ENCODE measurements around the gene TMEM238L.

Gene TMEM238L

GRCh38 chr17:10827898-10828552 lies 24.1 kb upstream of the TMEM238L start:
- DNase-seq (ENCODE audit: low read depth): no peak
- H3K4me1 ChIP-seq (ENCODE audit: control insufficient read depth, insufficient read depth, low read length): no peaks in the 10 kb centered on the region

DNA sequence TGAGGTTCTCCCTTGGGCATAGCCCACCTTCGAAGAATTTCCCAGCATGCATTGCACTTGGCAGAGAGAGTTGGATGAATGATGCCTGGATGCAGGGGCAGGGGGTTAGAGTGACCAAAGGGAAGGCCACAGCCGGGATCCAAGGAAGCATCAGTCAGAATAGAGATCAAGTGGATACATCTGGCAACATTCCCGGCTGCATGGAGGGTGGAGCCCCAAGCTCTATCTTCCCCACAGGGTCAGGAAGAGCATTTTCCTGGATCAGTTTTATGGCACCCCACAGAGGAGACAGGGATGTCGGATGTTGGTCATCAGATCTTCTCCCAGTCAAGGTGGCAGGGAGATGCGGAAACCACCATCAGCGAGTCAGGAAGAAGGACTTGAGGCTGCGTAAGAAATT lies 21.0 kb upstream of the TMEM238L start:
- Histone ChIP-seq H3K4me3 (ENCODE audit: low read length) (no peak overlapping the region), H3K27me3 (replicated peaks; ENCODE audit: control insufficient read depth, insufficient read depth, low read length) (peaks cover 20% of the 10 kb centered on the region), H3K36me3 (ENCODE audit: control insufficient read depth, insufficient read depth, low read length, severe bottlenecking) (no peaks in the 10 kb centered on the region), H3K9me3 (ENCODE audit: control insufficient read depth, low read length) (no peaks in the 10 kb centered on the region), H3K9ac (ENCODE audit: low read length) (no peak overlapping the region), H3K4me1 (ENCODE audit: control insufficient read depth, insufficient read depth, low read length) (no peaks in the 10 kb centered on the region)
- no peak for DNase-seq (ENCODE audit: low read depth)

More at GRCh38 chr17:10827898-10828552, 24.1 kb upstream of the TMEM238L start:
- Histone ChIP-seq H3K4me3 (ENCODE audit: low read length) (no peak overlapping the region), H3K9ac (ENCODE audit: low read length) (no peak overlapping the region), H3K9me3 (ENCODE audit: control insufficient read depth, low read length) (no peaks in the 10 kb centered on the region), H3K36me3 (ENCODE audit: control insufficient read depth, insufficient read depth, low read length, severe bottlenecking) (no peaks in the 10 kb centered on the region), H3K27me3 (replicated peaks; ENCODE audit: control insufficient read depth, insufficient read depth, low read length) (peaks cover 16% of the 10 kb centered on the region)

- Histone ChIP-seq H3K9me3 (ENCODE audit: control insufficient read depth, low read length) (no peaks in the 10 kb centered on the region), H3K27me3 (replicated peaks; ENCODE audit: control insufficient read depth, insufficient read depth, low read length) (peaks cover 15% of the 10 kb centered on the region), H3K4me1 (ENCODE audit: control insufficient read depth, insufficient read depth, low read length) (no peaks in the 10 kb centered on the region), H3K9ac (ENCODE audit: low read length) (no peak overlapping the region), H3K36me3 (ENCODE audit: control insufficient read depth, insufficient read depth, low read length, severe bottlenecking) (no peaks in the 10 kb centered on the region), H3K4me3 (ENCODE audit: low read length) (no peak overlapping the region)
- no peak for DNase-seq (ENCODE audit: low read depth)
Measured at GRCh38 chr17:10821770-10822169, 17.9 kb upstream of the TMEM238L start.

GRCh38 chr17:10821054-10821453 lies 17.2 kb upstream of the TMEM238L start:
- H3K9me3 ChIP-seq (ENCODE audit: control insufficient read depth, low read length): no peaks in the 10 kb centered on the region
- no peak for DNase-seq (ENCODE audit: low read depth)
- no peaks in the 10 kb centered on the region for H3K4me1 ChIP-seq (ENCODE audit: control insufficient read depth, insufficient read depth, low read length)
- H3K36me3 ChIP-seq (ENCODE audit: control insufficient read depth, insufficient read depth, low read length, severe bottlenecking): no peaks in the 10 kb centered on the region
- H3K9ac ChIP-seq (ENCODE audit: low read length): no peak overlapping the region
- H3K4me3 ChIP-seq (ENCODE audit: low read length): no peak overlapping the region
- H3K27me3 ChIP-seq (replicated peaks; ENCODE audit: control insufficient read depth, insufficient read depth, low read length): peaks cover 16% of the 10 kb centered on the region

DNA sequence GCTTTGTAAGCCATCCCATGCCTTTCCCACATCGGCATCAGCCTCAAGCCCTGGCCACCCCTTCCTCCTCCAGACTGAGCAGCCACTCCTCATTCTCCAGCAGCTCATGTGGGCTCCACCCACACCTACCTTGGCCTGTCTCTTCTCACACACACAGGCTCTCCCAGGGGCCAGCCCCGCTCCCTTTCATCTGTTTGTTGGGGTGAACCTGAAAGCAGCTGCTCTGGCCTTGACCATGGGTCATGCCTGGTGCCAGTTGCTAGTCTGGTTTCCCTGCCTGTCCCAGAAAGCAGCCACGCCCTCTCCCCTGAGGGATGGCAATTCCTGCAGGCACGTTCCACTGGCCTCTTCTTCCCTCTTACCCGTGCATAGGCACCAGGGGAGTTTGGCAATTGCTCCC lies 11.4 kb upstream of the TMEM238L start:
- H3K27me3 ChIP-seq (replicated peaks; ENCODE audit: control insufficient read depth, insufficient read depth, low read length): peaks cover 5% of the 10 kb centered on the region
- DNase-seq (ENCODE audit: low read depth): no peak
- no peaks in the 10 kb centered on the region for H3K4me1 ChIP-seq (ENCODE audit: control insufficient read depth, insufficient read depth, low read length)
- H3K4me3 ChIP-seq (ENCODE audit: low read length): no peak overlapping the region
- H3K9ac ChIP-seq (ENCODE audit: low read length): no peak overlapping the region
- no peaks in the 10 kb centered on the region for H3K36me3 ChIP-seq (ENCODE audit: control insufficient read depth, insufficient read depth, low read length, severe bottlenecking)
- H3K9me3 ChIP-seq (ENCODE audit: control insufficient read depth, low read length): no peaks in the 10 kb centered on the region

GRCh38 chr17:10814075-10814474 lies 10.2 kb upstream of the TMEM238L start:
- H3K9ac ChIP-seq (ENCODE audit: low read length): no peak overlapping the region
- no peak overlapping the region for H3K4me3 ChIP-seq (ENCODE audit: low read length)
- no peak for DNase-seq (ENCODE audit: low read depth)
- H3K36me3 ChIP-seq (ENCODE audit: control insufficient read depth, insufficient read depth, low read length, severe bottlenecking): no peaks in the 10 kb centered on the region
- H3K9me3 ChIP-seq (ENCODE audit: control insufficient read depth, low read length): no peaks in the 10 kb centered on the region
- peaks cover 6% of the 10 kb centered on the region for H3K27me3 ChIP-seq (replicated peaks; ENCODE audit: control insufficient read depth, insufficient read depth, low read length)
- no peaks in the 10 kb centered on the region for H3K4me1 ChIP-seq (ENCODE audit: control insufficient read depth, insufficient read depth, low read length)

GRCh38 chr17:10812674-10813073 lies 8.8 kb upstream of the TMEM238L start:
- Histone ChIP-seq H3K9me3 (ENCODE audit: control insufficient read depth, low read length) (no peaks in the 10 kb centered on the region), H3K36me3 (ENCODE audit: control insufficient read depth, insufficient read depth, low read length, severe bottlenecking) (no peaks in the 10 kb centered on the region), H3K9ac (ENCODE audit: low read length) (no peak overlapping the region), H3K27me3 (replicated peaks; ENCODE audit: control insufficient read depth, insufficient read depth, low read length) (peaks cover 6% of the 10 kb centered on the region), H3K4me3 (ENCODE audit: low read length) (no peak overlapping the region), H3K4me1 (ENCODE audit: control insufficient read depth, insufficient read depth, low read length) (no peaks in the 10 kb centered on the region)
- no peak for DNase-seq (ENCODE audit: low read depth)

- no peak for DNase-seq (ENCODE audit: low read depth)
Measured at GRCh38 chr17:10809605-10810004, 5.7 kb upstream of the TMEM238L start.

GRCh38 chr17:10807704-10808128 lies 3.8 kb upstream of the TMEM238L start:
- Histone ChIP-seq H3K9me3 (ENCODE audit: control insufficient read depth, low read length) (no peaks in the 10 kb centered on the region), H3K4me3 (ENCODE audit: low read length) (no peak overlapping the region), H3K9ac (ENCODE audit: low read length) (no peak overlapping the region), H3K27me3 (replicated peaks; ENCODE audit: control insufficient read depth, insufficient read depth, low read length) (peaks cover 7% of the 10 kb centered on the region), H3K4me1 (ENCODE audit: control insufficient read depth, insufficient read depth, low read length) (no peaks in the 10 kb centered on the region), H3K36me3 (ENCODE audit: control insufficient read depth, insufficient read depth, low read length, severe bottlenecking) (no peaks in the 10 kb centered on the region)
- no peak for DNase-seq (ENCODE audit: low read depth)

More at GRCh38 chr17:10809605-10810004, 5.7 kb upstream of the TMEM238L start:
- no peaks in the 10 kb centered on the region for H3K9me3 ChIP-seq (ENCODE audit: control insufficient read depth, low read length)
- H3K36me3 ChIP-seq (ENCODE audit: control insufficient read depth, insufficient read depth, low read length, severe bottlenecking): no peaks in the 10 kb centered on the region
- H3K4me1 ChIP-seq (ENCODE audit: control insufficient read depth, insufficient read depth, low read length): no peaks in the 10 kb centered on the region
- H3K4me3 ChIP-seq (ENCODE audit: low read length): no peak overlapping the region
- no peak overlapping the region for H3K9ac ChIP-seq (ENCODE audit: low read length)
- peaks cover 7% of the 10 kb centered on the region for H3K27me3 ChIP-seq (replicated peaks; ENCODE audit: control insufficient read depth, insufficient read depth, low read length)

DNA sequence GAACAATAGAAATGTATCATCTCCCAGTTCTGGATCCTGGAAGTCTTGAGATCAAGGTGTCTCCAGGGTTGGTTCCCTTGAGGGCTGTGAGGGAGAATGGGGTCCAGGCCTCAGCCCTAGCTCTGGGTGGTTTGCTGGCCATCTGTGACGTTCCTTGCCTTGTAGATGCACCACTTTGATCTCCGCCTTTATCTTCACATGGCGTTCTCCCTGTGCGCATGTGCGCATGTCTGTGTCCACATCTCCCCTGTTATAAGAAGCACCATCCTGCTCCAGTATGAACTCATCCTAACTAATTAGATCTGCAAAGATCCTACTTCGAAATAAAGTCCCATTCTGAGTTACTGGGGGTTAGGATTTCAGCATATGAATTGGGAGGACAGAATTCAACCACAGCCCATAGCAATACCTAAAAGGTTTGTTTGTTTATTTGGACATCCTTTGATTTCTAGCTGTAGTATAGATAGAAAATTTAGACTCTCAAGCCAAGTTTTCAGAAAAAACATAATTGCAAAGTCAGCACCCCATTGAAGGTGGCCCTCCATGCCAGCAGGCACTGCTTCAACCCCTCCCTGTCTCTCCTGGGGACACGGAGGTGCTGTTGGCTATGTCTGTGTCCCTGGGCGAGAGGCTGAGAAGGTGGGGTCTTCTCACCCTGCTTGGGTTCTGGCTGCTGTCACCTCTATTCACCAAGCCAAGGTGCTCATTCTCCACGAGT lies 2.8 kb upstream of the TMEM238L start:
- H3K9ac ChIP-seq (ENCODE audit: low read length): no peak overlapping the region
- DNase-seq (ENCODE audit: low read depth): no peak
- no peak overlapping the region for H3K4me3 ChIP-seq (ENCODE audit: low read length)
- H3K4me1 ChIP-seq (ENCODE audit: control insufficient read depth, insufficient read depth, low read length): no peaks in the 10 kb centered on the region
- peaks cover 7% of the 10 kb centered on the region for H3K27me3 ChIP-seq (replicated peaks; ENCODE audit: control insufficient read depth, insufficient read depth, low read length)
- H3K36me3 ChIP-seq (ENCODE audit: control insufficient read depth, insufficient read depth, low read length, severe bottlenecking): no peaks in the 10 kb centered on the region
- no peaks in the 10 kb centered on the region for H3K9me3 ChIP-seq (ENCODE audit: control insufficient read depth, low read length)

DNA sequence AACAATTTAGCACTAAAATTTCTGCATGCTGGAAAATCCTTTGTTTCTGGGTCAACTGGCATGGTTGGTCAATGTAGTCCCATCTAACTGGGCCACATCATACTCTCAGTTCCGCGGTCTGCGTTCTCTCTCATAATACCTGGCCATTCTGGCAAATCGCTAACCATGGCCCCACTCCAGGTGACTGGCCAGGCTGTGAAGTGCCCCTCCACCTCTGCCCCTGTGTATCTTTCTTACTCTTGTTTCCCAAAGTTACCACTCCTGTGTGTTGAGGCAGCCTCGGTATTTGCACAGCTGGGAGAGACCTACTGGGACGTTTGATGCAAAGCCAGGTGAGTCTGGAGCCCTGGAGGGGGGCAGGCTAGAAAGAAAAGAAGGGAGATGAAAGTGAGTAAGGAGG lies 2.0 kb upstream of the TMEM238L start:
- no peak overlapping the region for H3K9ac ChIP-seq (ENCODE audit: low read length)
- H3K27me3 ChIP-seq (replicated peaks; ENCODE audit: control insufficient read depth, insufficient read depth, low read length): peaks cover 7% of the 10 kb centered on the region
- no peak overlapping the region for H3K4me3 ChIP-seq (ENCODE audit: low read length)
- no peak for DNase-seq (ENCODE audit: low read depth)
- H3K4me1 ChIP-seq (ENCODE audit: control insufficient read depth, insufficient read depth, low read length): no peaks in the 10 kb centered on the region
- no peaks in the 10 kb centered on the region for H3K36me3 ChIP-seq (ENCODE audit: control insufficient read depth, insufficient read depth, low read length, severe bottlenecking)
- no peaks in the 10 kb centered on the region for H3K9me3 ChIP-seq (ENCODE audit: control insufficient read depth, low read length)

Measured in adipocyte (in vitro differentiated cells).